ENCODE data around the gene IGF2BP2.
"Not testable (repeated sequence)": the region's sequence is repeated elsewhere in the genome, so short reads cannot be mapped to it uniquely, and the experiment has no call there.

IGF2BP2 gene

DNA sequence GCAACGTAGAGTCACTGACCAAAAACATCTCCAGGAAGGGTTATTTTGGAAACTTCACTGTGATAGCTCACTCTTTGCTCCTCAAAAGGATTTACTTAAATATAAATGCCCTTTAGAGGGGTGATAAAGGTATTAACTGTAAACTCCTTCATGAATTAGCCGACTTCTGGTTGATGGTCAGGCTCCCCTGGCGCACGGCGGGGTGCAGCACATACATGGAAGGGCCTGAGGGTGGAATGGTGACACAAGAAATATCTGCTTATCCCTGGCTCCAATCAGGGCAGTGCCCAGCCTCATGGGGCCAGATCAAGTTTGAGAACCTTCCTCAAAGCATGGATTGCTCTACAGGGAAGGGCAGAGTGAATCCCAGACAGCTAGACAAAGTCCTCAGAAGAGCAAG is 116.5 kb downstream of the IGF2BP2 start:
- DNase-seq: no peak

DNA sequence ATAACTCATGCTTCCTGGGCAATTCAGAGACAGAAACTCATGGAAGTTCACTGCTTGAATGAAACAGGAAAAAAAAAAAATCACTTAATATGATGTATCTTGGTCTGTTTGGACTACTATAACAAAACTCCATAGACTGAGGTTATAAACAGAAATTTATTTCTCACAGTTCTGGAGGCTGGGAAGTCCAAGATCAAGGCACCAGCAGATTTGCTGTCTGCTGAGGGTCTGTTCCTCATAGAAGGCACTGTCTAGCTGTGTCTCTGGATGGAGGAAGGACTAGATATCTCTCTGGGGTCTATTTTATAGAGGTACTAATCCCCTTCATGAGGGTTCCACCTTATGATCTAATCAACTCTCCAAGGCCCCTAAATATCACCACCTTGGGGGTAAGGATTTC is 119.3 kb downstream of the IGF2BP2 start:
- DNase-seq: no peak

DNA sequence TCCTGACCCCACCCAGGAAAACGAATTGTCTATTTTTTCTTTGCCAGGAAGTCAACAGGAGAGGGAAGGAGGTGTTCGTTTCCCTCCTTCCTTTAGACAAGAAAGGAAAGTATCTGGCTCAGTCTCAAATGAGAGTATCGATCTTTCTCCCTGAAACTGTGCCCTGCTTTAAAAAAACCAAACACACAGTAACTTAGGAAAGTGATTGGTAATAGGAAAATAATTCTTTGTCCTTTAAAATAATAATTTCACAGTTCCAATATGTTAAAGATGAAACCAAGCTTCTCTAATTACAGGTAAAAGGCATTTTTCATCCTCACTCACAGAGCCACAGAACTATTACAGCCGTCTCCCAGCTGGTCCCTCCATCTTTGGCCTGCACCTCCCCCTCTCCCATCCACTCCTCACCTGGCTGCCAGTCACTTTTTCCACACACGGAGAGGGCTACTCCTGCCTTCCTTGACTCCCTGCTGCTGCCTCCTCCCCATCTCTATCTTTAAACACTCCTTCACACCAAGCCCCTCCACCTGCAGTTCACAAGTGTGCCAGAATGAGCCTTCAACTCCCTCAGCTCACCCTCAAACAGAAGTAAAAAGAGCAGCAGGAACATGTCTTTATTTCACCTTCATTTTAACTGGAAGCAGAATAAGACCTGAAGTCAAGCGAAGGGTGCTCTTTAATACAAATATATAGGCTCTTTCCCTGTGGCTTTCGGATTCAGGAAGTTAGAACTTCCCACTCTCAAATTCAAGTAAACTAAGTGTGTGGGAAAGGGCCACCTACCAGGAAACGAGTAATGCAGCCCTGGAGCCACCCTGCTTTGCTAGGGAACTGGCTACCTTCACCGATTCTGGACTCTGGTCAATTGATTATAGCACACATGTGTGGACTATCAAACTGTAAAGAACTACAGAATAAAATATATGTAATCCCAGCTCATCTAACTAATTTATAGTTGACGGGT is 122.3 kb downstream of the IGF2BP2 start:
- DNase-seq: no peak

DNA sequence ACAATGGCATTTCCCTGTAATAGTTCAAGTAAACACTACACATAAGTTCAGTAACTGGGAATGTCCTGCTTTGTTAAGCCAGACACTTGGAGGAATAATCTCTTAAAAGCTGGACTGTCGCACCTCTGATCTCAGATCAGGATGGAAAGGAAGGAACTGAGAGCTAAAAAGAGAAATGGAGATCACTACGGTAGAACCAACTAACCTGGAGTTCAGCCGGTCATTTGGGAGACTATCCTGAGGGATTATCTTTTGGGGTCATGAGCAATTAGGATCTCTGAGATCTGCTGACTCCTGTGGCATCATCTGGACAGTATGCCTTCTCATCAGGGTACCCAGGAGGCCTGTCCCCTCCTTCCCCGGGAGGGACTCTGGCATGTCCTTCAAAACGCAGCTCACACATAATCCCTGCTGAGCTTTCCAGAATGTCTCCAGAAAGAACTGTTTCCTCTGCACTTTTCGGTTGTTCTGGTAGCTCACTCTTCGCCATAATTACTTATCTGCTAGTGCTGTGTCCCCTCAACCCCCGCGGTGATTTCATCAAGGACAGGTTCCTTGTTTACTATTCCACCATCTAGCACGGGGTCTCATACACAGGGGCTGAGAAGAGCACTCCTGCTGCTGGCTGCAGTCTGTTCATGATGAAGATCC is 123.1 kb downstream of the IGF2BP2 start:
- no peak for DNase-seq

DNA sequence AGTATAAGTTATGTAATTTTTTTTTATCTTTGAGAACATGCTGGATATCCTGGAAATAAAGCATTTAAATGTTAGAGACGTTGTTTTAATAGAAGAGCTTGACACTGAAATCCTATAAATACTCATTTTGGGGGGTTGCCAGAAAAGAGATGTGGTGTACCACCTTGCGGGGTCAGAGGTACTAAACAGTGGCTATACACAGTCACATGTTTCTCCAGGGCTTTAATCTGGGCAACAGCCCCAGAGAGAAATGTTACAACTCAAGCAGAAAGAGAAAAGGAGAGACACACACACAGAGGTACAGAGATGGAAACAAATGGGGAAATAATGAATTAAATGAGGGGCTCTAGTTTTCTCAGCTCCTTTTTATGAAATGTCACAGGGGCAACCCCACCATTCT is 124.9 kb downstream of the IGF2BP2 start:
- DNase-seq: peak; percentile 15

DNA sequence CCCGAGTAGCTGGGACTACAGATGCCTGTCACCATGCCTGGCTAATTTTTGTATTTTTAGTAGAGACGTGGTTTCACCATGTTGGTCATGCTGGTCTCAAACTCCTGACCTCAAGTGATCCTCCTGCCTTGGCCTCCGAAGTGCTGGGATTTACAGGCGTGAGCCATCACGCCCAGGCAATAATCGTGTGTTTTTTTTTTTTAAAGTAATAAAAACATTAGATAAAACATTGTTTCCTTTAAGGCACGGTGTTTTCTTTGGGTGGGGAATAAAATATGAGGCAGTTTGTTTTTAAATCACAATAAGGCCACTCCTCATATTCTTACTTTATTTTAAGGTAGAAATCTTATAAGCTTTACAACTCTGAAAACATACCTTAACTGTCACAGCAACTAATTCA is 127.6 kb downstream of the IGF2BP2 start:
- not testable (repeated sequence) for DNase-seq

DNA sequence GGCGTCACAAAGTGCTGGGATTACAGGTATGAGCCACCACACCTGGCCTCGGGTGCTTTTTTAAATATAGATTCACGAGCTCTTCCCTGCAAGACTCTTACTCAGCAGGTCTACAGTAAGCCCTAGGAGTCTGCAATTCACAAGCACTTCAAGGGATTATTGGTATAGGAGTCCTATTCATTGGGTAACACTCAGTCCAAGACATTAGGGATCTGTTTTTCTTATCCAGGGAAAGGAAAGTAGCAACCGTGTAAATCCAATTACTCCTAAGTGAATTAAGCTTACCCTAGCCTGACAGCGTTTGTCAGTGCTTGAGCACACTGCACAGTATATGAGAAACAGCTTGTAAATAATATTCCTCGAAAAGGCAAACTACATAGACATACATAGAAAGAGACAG is 128.8 kb downstream of the IGF2BP2 start:
- no peak for DNase-seq

DNA sequence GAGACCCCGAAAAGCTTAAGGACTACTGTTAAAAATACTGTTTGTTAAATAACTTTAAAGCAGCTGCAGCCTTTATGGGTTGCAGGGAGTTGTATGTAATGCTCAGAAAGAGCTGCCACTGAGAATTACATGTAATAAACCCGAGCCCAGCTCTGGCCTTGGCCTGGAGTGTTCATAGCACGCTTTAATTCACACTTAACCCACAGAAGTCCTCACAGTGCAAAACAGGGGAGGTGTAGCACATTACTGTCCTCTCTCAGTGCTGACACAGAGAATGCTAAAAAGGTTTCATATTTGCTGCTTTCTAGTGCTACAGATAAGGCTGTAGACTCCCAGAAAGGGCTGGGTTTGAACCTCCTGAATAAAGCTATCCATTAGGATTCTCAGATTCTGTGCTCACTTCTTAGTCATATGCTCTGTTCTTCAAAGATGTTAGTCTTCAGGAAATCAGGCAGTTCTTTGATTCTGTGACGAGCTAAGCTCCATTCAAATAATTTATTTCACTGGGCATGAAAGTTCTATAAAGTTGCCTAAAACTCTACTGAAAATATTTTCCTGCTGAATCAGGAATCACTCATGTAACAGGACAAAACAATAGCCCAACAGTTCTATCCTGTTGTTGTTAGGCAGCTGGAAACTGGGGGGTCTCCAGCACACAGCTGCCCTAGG is 130.7 kb downstream of the IGF2BP2 start:
- no peak for DNase-seq

DNA sequence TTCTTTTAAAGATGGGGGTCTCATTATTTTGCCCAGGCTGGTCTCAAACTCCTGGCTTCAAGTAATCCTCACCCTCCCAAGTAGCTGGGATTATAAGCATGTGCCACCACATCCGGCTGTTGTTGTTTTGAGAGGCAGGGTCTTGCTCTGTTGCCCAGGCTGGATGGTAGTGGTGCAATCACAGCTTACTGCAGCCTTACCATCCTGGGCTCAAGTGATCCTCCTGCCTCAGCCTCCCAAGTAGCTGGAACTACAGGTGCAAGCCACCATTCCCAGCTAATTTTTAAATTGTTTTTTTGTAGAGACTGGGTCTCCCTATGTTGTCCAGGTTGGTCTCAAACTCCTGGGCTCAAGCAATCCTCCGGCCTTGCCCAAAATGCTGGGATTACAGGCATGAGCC is 133.2 kb downstream of the IGF2BP2 start:
- no peak for DNase-seq

DNA sequence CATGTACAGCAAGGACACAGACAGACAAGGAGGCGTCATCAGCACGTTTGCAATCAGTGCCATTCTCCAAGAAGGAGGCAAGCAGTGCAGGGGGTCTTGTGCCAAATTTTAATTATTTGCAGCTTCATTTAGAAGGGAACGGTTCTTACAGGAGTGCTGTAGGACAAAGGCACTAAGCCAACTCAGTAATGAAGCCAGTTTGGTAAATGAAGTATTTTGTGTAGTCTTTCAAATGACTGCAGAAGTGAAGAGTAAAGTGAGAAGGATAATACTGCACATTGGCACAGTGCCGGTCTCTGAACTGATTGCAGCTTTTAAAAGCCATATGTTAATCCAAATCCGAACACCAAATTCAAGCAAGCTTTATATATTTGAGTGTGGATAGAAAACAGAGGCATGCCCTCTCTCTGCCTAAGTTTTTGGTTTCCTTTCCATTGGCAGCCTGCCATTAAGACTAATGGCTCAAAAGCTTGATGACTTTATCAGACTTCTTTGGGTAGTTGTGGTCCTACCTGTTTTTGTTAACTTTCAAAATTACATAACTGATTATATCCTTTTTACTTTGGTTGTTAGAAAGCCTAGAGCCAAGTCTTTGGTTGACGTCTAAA is 137.5 kb downstream of the IGF2BP2 start:
- DNase-seq: no peak

DNA sequence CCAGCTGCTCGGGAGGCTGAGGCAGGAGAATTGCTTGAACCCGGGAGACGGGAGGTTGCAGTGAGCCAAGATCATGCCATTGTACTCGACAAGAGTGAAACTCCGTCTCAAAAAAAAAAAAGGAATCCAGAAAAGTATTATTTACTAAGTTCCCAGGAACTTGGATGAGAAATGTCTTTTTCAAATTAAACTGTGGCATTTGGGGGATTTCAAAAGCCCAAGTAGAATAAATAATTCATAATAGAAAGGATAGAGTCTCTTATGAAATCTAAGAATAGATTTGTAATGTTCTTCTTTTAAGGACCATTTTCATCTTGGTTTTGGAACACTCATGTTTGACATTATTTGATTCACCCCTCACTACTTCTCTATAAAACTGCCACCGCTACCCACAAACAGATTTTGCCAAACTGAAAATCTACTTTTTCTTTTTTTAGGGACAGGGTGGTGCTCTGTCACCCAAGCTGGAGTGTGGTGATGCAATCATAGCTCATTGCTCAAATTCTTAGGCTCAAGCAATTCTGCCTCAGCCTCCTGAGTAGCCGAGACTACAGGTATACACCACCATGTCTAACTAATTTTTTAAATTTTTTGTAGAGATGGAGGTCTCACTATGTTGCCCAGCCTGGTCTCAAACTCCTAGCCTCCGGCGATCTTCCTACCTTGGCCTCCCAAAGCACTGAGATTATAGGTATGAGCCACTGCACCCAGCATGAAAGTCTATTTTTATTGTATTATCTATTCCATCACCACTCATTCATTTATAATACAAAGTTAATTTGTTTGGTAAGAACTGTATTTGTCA is 139.4 kb downstream of the IGF2BP2 start:
- DNase-seq: peak; percentile 26

DNA sequence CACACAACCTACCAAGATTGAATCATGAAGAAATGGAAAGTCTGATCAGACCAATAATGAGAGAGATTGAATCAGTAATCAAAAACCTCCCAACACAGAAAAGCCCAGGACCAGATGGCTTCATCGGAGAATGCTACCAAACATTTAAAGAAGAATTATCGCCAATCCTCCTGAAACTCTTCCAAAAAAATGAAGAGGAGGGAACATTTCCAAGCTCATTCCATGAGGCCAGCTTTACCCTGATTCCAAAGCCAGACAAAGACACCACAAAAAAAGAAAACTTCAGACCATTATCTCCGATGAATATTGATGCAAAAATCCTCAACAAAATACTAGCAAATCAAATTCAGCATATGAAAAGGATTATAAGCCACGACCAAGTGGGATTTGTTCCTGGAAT is 144.6 kb downstream of the IGF2BP2 start:
- DNase-seq: no peak

DNA sequence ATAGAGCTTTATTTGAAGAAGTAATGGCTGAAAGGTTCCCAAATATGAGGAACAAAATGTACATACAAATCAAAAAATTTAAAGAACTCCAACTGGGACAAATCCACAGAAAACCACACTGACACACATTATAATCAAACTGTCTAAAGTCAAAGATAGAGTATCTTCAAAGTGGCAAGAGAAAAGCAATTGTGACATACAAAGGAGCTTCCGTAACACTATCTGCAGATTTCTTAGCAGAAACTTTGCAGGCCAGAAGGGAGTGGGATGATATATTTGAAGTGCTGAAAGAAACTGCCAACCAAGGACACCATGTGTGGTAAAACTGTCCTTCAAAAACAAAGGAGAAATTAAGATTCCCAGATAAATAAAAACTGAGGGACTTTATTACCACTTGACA is 146.8 kb downstream of the IGF2BP2 start:
- DNase-seq: no peak

DNA sequence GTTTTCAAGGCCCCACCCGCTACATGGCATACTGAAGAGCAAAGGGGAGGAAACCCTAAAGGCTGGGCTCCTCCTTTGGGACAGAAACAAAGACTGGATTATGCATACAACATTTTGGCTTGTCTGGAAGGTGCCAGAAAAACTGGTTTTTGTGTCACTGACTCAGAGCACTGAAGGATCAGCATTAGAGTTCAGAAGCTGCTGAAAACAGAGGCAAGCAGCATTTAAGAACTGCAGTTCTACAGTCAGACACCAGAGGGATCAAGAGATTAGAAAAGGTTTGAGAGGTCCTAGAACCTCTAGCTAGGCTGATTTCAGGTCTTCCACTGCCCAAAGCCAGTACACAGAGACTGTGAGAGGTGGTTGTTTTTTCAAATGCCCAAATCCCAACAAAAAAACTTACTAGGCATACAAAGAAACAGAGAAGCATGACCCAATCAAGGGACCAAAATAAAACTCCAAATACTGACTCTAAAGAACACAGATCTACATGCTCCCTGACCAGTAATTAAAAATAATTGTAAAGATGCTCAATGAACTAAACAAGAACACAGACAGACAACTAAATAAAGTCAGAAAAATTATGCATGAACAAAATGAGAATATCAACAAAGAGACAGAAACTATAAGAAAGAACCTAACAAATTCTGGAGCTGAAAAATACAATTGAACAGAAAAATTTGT is 147.6 kb downstream of the IGF2BP2 start:
- DNase-seq: peak; percentile 86

DNA sequence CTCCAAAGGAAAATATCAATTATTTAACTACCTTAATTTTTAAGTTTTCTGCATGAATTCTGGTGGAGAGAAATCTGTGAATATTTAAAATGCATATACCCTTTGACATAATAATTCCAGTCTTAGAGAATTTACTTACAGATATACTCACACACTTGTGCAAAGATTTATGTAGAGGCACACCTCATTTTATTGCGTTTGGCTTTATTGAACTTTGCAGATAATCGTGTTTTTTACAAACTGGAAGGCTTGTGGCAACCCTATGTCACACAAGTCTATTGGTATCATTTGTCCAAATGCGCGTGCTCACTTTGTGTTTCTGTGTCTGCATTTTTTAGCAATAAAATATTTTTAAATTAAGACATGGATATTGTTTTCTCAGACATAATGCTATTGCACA is 157.3 kb downstream of the IGF2BP2 start:
- DNase-seq: no peak

DNA sequence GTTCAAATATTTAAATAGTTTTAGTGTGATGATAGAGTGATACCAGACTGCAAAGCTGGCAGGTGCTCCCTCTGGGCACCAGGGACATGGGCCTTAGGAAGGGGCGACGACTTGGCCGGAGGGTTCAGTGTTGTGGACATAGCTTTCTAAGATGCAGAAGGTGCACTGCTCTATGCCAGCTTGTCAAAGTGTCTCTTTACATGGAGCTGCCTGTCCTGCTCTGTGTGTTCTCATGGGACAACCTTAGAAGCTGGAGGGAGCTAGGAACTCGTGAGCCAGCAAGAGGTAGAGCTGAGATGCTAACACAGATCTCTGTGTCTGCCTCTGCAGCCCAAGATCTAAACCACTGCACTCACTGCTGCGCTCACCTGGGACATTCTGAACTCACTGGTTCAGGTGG is 160.9 kb downstream of the IGF2BP2 start:
- DNase-seq: no peak

DNA sequence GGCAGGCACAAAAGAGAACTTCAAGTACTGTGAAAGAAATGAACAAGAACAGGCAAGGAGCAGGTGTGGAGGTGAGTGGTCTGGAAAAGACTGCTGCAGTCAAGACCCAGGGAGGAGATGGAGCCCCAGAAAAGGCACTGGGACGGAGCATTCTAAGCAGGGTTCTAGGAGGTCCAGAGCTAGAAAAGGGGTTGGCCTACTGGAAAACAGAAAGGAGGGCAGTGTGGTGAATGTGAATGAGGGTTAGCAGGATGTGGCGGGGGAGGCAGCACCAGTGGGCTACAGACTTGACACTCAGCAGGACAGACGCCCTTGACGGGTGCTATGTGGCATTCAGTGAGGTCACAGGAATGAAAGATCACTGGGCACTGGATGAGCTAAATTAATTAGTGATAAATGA is 163.1 kb downstream of the IGF2BP2 start:
- DNase-seq: no peak

DNA sequence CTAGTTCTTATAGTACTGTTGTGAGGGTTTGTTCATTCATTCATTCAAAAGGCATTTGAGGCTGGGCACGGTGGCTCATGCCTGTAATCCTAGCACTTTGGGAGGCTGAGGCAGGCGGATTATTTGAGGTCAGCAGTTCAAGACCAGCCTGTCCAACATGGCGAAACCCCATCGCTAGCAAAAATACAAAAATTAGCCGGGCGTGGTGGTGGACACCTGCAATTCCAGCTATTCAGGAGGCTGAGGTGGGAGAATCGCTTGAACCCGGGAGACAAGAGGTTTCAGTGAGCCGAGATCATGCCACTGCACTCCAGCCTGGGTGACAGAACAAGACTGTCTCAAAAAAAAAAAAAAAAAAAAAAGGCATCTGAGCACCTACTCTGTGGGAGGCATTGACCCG is 163.5 kb downstream of the IGF2BP2 start:
- not testable (repeated sequence) for DNase-seq

DNA sequence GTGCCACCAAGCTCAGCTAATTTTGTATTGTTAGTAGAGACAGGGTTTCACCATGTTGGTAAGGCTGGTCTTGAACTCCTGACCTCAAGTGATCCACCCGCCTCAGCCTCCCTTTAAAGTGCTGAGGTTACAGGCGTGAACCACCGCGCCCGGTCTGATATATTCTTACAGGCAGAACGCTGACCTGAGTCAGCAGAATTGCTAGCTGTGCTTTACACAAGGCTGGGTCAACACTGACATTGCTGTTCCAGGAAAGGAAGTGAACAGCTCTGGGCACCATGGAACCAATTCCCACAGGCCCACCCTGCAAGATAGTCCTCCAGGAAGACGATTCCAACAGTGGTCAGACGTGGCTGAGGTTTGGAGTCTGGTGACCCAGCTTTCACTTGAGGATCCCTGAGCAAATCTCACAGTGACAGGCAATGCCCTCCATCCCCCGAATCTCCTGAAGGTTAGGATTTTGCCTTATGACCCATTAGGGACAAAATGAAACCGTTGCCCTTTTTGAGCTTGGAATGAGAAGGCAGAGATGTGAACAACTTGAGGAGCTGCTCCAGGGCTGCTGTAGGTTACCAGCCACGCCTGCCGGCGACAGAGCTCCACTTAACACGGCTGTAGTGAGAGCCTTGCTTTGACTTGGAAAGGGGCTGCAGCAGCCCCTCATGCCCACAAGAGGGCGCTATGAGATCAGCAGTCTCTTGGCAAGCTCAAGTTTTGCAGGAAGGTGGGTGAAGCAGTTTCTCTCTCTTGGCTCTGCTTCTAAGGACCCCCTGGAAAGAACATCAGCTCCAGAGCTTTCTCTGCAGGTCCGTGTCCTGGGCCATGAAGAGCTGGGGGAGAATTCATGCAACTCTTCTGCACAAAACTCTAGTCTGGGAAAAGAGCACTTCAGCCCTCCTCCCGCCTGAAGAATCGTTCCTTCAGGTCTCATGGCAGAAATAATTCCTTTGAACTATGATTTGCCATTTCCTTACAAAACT is 164.6 kb downstream of the IGF2BP2 start:
- DNase-seq: peak; percentile 92

DNA sequence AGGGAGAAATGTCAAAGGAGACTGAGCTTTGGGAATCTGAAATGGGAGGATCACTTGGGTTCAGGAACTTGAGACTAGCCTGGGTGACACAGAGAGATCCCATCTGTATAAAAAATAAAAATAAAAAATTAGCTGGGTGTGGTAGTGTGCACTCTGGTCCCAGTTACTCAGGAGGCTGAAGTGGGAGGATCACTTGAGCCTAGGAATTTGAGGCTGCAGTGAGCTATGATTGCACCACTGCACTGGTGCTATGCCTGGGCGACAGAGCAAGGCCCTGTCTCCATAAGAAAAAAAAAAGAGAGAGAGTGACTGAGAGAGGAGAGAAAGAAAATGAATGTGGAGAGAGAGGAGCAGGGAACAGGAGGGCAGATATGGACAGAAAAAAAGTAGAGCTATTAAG is 165.9 kb downstream of the IGF2BP2 start:
- DNase-seq: no peak

DNA sequence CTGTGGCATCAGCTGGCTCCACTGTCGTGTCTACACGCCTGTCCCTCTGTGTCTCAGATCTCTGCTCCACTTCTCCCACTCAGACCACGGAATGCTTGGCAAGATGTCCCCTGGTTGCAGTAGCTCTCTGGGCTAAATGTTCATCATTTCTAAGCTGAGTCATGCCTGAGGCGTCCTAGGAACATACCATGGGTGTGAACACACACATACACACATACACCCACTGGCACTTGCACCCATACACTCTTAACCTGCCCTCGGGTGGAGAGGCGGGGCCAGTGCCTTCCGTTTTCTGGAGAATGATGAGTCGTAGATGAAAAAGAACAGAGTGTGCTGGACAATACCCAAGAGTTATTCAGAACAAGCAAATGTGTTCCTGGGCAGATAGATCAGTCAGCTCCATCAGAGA is 166.3 kb downstream of the IGF2BP2 start:
- DNase-seq: peak; percentile 55
